ENCODE measurements around the gene SPPL2A.
A peak's percentile ranks its signal among the peaks of the same experiment; 100 is the strongest.

SPPL2A gene

GRCh38 chr15:50774450-50774849 lies 8.9 kb upstream of the SPPL2A start:
- TF ChIP-seq CTCF (IDR thresholded peaks at IDR 0.05; ENCODE audit: low read depth, low read length, missing control alignments) = no peak
- H3K4me3 ChIP-seq (ENCODE audit: low read depth, low read length) = no peak overlapping the region
- DNase-seq (ENCODE audit: low read depth) = no peak

- no peak overlapping the region for H3K4me3 ChIP-seq (ENCODE audit: low read depth, low read length)
- TF ChIP-seq CTCF (IDR thresholded peaks at IDR 0.05; ENCODE audit: low read depth, low read length, missing control alignments) = no peak
- no peak for DNase-seq (ENCODE audit: low read depth)
Observed at GRCh38 chr15:50773389-50773788, 7.9 kb upstream of the SPPL2A start.

GRCh38 chr15:50767332-50767861 lies 1.9 kb upstream of the SPPL2A start:
- H3K4me3 ChIP-seq (ENCODE audit: low read depth, low read length) = no peak overlapping the region
- TF ChIP-seq CTCF (IDR thresholded peaks at IDR 0.05; ENCODE audit: low read depth, low read length, missing control alignments) = no peak
- no peak for DNase-seq (ENCODE audit: low read depth)

GRCh38 chr15:50764461-50765194 lies 878 bp downstream of the SPPL2A start:
- peak overlapping the region; percentile 85 for H3K4me3 ChIP-seq (ENCODE audit: low read depth, low read length)
- no peak for TF ChIP-seq CTCF (IDR thresholded peaks at IDR 0.05; ENCODE audit: low read depth, low read length, missing control alignments)
- DNase-seq (ENCODE audit: low read depth) = peak; percentile 45

GRCh38 chr15:50758712-50759205 lies 6.7 kb downstream of the SPPL2A start:
- DNase-seq (ENCODE audit: low read depth) = no peak
- TF ChIP-seq CTCF (IDR thresholded peaks at IDR 0.05; ENCODE audit: low read depth, low read length, missing control alignments) = no peak

GRCh38 chr15:50753463-50753862 lies 12.0 kb downstream of the SPPL2A start:
- no peak for DNase-seq (ENCODE audit: low read depth)
- H3K4me3 ChIP-seq (ENCODE audit: low read depth, low read length) = no peak overlapping the region
- TF ChIP-seq CTCF (IDR thresholded peaks at IDR 0.05; ENCODE audit: low read depth, low read length, missing control alignments) = no peak

More at GRCh38 chr15:50758712-50759205, 6.7 kb downstream of the SPPL2A start:
- H3K4me3 ChIP-seq (ENCODE audit: low read depth, low read length) = no peak overlapping the region

Data from GM12864 (cell line).